Neural cell (in vitro differentiated cells): ENCODE measurements around the gene NOC3L. TPM values are rescaled to one million over a fixed set of nuclear protein-coding genes. Genes with fewer than 3 reads are reported as not detected.

Experiments
- H2AFZ ChIP-seq: fragments of 200-600, 300-800 bp; sonication (generic), shearing (Covaris generic); 2 replicates; pipeline ENCODE4 v1.6.0; 2014; ENCODE audit warnings: low read depth, mild to moderate bottlenecking, antibody characterized with exemption, low read length, moderate library complexity
- H3F3A ChIP-seq: fragments of 200-600 bp; shearing (Covaris generic); 2 replicates; pipeline ENCODE4 v1.6.1; 2016; ENCODE audit warnings: mild to moderate bottlenecking, moderate library complexity, mixed read lengths, antibody characterized with exemption, low read length; ENCODE audit not compliant: insufficient read depth, poor library complexity, severe bottlenecking
- H3K27ac ChIP-seq: fragments of 200-600, 300-800 bp; sonication (generic), shearing (Covaris generic); 2 replicates; pipeline ENCODE4 v1.5.1; 2014; ENCODE audit warnings: mild to moderate bottlenecking, low read length, moderate library complexity
- H3K27me3 ChIP-seq: fragments of 300-800, 200-600 bp; sonication (generic), shearing (Covaris generic); 2 replicates; pipeline ENCODE4 v1.6.0; 2014; ENCODE audit warnings: mild to moderate bottlenecking, low read depth, low read length, moderate library complexity; ENCODE audit not compliant: insufficient read depth
- H3K36me3 ChIP-seq: fragments of 300-800, 200-600 bp; sonication (generic), shearing (Covaris generic); 2 replicates; pipeline ENCODE4 v1.5.1; 2014; ENCODE audit warnings: mild to moderate bottlenecking, antibody characterized with exemption, low read length, moderate library complexity; ENCODE audit not compliant: insufficient read depth
- H3K4me2 ChIP-seq: fragments of 300-800, 200-600 bp; sonication (generic), shearing (Covaris generic); 2 replicates; pipeline ENCODE4 v1.6.0; 2014; ENCODE audit warnings: mild to moderate bottlenecking, low read length
- H3K4me3 ChIP-seq: fragments of 300-800, 200-600 bp; sonication (generic), shearing (Covaris generic); 2 replicates; pipeline ENCODE4 v1.5.1; 2014; ENCODE audit warnings: mild to moderate bottlenecking, low read length, moderate library complexity
- H3K79me2 ChIP-seq: fragments of 200-600 bp; shearing (Covaris generic); replicated peaks from 2 replicates; pipeline ENCODE4 v1.6.0; 2014; ENCODE audit warnings: mild to moderate bottlenecking, low read length, moderate library complexity; ENCODE audit not compliant: insufficient read depth
- H3K9ac ChIP-seq: fragments of 300-800, 200-600 bp; sonication (generic), shearing (Covaris generic); 2 replicates; pipeline ENCODE4 v1.6.1; 2016; ENCODE audit warnings: mild to moderate bottlenecking, low read length, mixed read lengths
- H3K9me2 ChIP-seq: fragments of 200-600 bp; shearing (Covaris generic); 2 replicates; pipeline ENCODE4 v1.6.1; 2016; ENCODE audit warnings: mild to moderate bottlenecking, low read length, mixed read lengths; ENCODE audit not compliant: insufficient read depth
- H3K9me3 ChIP-seq: fragments of 200-600, 300-800 bp; sonication (generic), shearing (Covaris generic); 2 replicates; pipeline ENCODE4 v1.6.1; 2016; ENCODE audit warnings: mild to moderate bottlenecking, mixed run types, low read length, moderate library complexity, mixed read lengths
- H4K20me1 ChIP-seq: fragments of 200-600 bp; shearing (Covaris generic); 2 replicates; pipeline ENCODE4 v1.6.1; 2016; ENCODE audit warnings: mild to moderate bottlenecking, mixed run types; ENCODE audit not compliant: insufficient read depth
- EP300 ChIP-seq: fragments of 450-650 bp; conservative IDR thresholded peaks from 2 replicates; pipeline ENCODE4 v1.6.1; 2014; ENCODE audit warnings: antibody characterized with exemption, mild to moderate bottlenecking, moderate library complexity; ENCODE audit not compliant: poor library complexity, severe bottlenecking
- EZH2 ChIP-seq: fragments of 200-600, 300-800 bp; shearing (Covaris generic), sonication (generic); IDR thresholded peaks from 2 replicates; pipeline ENCODE4 v1.6.1; 2014; ENCODE audit warnings: antibody characterized with exemption, low read length, borderline replicate concordance, mild to moderate bottlenecking; ENCODE audit not compliant: insufficient read depth, poor library complexity, severe bottlenecking
- MXI1 ChIP-seq: fragments of 450-650 bp; conservative IDR thresholded peaks from 2 replicates; pipeline ENCODE4 v1.6.1; 2014; ENCODE audit warnings: antibody characterized with exemption, mild to moderate bottlenecking; ENCODE audit not compliant: poor library complexity, severe bottlenecking
- POLR2AphosphoS5 ChIP-seq: IDR thresholded peaks from 2 replicates; pipeline ENCODE4 v1.6.1; 2012
- RAD21 ChIP-seq: fragments of 450-650 bp; conservative IDR thresholded peaks from 2 replicates; pipeline ENCODE4 v1.6.1; 2014; ENCODE audit warnings: antibody characterized with exemption, mild to moderate bottlenecking, moderate library complexity
- SMC3 ChIP-seq: fragments of 450-650 bp; conservative IDR thresholded peaks from 2 replicates; pipeline ENCODE4 v1.6.1; 2014; ENCODE audit warnings: antibody characterized with exemption, mild to moderate bottlenecking, moderate library complexity; ENCODE audit not compliant: poor library complexity
- TAF1 ChIP-seq: IDR thresholded peaks from 2 replicates; pipeline ENCODE4 v1.6.1; 2012; ENCODE audit warnings: low read depth
- polyA plus RNA-seq: library from polyadenylated mRNA; depleted of rRNA; stranded (reverse); fragments of >200 nt; gene quantifications from 2 replicates; pipeline ENCODE4 v1.2.3, GENCODE V29; 2014
- TF ChIP-seq, protein P1 (sequence below): fragments of 450-650 bp; IDR thresholded peaks from 2 replicates; pipeline ENCODE4 v1.5.1; 2014; ENCODE audit warnings: antibody characterized with exemption, mild to moderate bottlenecking, moderate library complexity; ENCODE audit not compliant: poor library complexity, severe bottlenecking
- TF ChIP-seq, protein P2 (sequence below): IDR thresholded peaks from 2 replicates; pipeline ENCODE4 v1.6.1; 2012; ENCODE audit warnings: borderline replicate concordance

NOC3L gene
- polyA plus RNA-seq, 1 donor from 2014 or later = 8.3 TPM

DNA sequence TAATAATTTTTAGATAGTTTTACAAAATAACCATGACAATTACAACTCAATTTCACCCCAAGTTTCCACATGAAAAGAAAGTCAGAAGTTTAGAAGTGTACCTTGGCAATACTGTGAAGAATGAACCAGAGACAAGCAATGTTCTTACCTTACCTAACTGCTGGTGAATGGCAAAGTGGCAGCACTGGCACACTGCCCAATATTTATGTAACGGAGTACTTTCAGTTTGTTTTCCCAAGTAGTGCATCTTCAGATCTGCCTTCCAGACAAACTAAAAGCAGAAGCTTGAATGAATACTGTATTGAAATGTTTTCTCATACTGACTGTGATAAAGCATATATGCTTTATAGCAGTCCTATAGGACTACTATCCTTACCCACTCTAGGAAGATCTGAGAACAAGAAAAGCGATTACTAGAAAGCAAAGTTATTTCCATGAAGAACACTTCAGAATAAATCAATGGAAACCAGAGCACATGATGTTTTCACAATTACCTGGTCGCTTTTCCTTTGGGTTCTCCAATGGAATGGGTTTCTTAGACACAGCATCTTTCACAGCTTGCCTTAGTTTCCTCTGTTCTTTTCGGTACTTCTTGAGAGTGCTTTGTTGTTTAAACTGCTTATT lies 1.5 kb downstream of the NOC3L start:
- Histone ChIP-seq H3K9me3 (no peaks in the 10 kb centered on the region), H3K9me2 (no peaks in the 10 kb centered on the region), H3K4me2 (peak overlapping the region; percentile 93), H2AFZ (no peak overlapping the region), H3K9ac (peak overlapping the region; percentile 51), H3K79me2 (peaks cover 6% of the 10 kb centered on the region), H3K27ac (no peak overlapping the region), H3K36me3 (no peaks in the 10 kb centered on the region), H3K27me3 (no peaks in the 10 kb centered on the region), H3F3A (no peaks in the 10 kb centered on the region), H3K4me3 (peak overlapping the region; percentile 74), H4K20me1 (no peaks in the 10 kb centered on the region)
- TF ChIP-seq RAD21 (no peak), SMC3 (no peak)

DNA sequence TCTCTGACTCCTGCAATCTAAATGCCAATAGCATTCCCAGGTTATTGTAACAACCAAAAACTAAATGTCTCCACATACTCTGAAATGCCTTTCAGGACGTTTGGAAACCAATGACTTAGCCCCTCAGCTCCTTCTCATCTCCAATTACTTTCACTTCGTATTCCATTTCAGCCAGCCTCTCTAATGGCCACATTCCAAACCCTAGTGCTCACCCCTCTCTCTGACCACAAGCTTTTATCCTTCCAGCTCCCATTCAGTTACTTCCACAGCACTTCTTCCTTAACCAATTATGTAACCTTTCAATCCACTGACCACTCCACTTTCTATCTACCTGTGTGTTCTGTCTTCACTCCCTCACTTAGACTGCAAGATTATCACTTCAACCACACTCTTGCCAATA lies 4.3 kb downstream of the NOC3L start:
- Histone ChIP-seq H2AFZ (no peak overlapping the region), H3K79me2 (peaks cover 6% of the 10 kb centered on the region), H3K4me3 (no peak overlapping the region), H3K27me3 (no peaks in the 10 kb centered on the region), H3K4me2 (no peak overlapping the region), H3K36me3 (no peaks in the 10 kb centered on the region), H3K27ac (no peak overlapping the region), H4K20me1 (no peaks in the 10 kb centered on the region), H3K9ac (no peak overlapping the region), H3K9me3 (no peaks in the 10 kb centered on the region), H3K9me2 (no peaks in the 10 kb centered on the region), H3F3A (no peaks in the 10 kb centered on the region)
- TF ChIP-seq, protein P1, sequence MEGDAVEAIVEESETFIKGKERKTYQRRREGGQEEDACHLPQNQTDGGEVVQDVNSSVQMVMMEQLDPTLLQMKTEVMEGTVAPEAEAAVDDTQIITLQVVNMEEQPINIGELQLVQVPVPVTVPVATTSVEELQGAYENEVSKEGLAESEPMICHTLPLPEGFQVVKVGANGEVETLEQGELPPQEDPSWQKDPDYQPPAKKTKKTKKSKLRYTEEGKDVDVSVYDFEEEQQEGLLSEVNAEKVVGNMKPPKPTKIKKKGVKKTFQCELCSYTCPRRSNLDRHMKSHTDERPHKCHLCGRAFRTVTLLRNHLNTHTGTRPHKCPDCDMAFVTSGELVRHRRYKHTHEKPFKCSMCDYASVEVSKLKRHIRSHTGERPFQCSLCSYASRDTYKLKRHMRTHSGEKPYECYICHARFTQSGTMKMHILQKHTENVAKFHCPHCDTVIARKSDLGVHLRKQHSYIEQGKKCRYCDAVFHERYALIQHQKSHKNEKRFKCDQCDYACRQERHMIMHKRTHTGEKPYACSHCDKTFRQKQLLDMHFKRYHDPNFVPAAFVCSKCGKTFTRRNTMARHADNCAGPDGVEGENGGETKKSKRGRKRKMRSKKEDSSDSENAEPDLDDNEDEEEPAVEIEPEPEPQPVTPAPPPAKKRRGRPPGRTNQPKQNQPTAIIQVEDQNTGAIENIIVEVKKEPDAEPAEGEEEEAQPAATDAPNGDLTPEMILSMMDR = no peak
- no peak for TF ChIP-seq POLR2AphosphoS5
- no peak for TF ChIP-seq RAD21
- TF ChIP-seq EP300 = no peak
- no peak for TF ChIP-seq SMC3
- TF ChIP-seq, protein P2, sequence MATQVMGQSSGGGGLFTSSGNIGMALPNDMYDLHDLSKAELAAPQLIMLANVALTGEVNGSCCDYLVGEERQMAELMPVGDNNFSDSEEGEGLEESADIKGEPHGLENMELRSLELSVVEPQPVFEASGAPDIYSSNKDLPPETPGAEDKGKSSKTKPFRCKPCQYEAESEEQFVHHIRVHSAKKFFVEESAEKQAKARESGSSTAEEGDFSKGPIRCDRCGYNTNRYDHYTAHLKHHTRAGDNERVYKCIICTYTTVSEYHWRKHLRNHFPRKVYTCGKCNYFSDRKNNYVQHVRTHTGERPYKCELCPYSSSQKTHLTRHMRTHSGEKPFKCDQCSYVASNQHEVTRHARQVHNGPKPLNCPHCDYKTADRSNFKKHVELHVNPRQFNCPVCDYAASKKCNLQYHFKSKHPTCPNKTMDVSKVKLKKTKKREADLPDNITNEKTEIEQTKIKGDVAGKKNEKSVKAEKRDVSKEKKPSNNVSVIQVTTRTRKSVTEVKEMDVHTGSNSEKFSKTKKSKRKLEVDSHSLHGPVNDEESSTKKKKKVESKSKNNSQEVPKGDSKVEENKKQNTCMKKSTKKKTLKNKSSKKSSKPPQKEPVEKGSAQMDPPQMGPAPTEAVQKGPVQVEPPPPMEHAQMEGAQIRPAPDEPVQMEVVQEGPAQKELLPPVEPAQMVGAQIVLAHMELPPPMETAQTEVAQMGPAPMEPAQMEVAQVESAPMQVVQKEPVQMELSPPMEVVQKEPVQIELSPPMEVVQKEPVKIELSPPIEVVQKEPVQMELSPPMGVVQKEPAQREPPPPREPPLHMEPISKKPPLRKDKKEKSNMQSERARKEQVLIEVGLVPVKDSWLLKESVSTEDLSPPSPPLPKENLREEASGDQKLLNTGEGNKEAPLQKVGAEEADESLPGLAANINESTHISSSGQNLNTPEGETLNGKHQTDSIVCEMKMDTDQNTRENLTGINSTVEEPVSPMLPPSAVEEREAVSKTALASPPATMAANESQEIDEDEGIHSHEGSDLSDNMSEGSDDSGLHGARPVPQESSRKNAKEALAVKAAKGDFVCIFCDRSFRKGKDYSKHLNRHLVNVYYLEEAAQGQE = no peak
- TF ChIP-seq MXI1 = no peak
- no peak for TF ChIP-seq TAF1
- no peak for TF ChIP-seq EZH2

DNA sequence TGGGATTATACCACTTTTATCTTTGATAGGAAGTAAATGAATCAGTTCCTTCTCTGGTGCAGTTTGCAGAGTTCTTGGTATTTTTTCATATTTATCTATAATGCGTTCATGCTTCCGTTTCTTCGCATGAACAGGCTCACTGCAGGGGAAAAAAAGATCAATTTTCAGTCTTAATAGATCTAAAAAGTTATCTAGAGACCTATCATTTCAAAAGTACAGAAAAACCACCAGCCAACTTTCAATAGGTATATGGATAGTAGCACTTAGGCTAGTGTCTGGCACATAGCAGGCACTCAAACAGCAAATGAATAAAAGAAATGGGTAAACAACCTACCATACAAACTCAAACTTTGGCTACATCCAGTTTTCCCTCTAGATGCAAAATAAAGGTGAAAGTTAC lies 5.5 kb downstream of the NOC3L start:
- Histone ChIP-seq H3K79me2 (peaks cover 6% of the 10 kb centered on the region), H3K4me3 (no peak overlapping the region), H3K9me2 (no peaks in the 10 kb centered on the region), H3K36me3 (no peaks in the 10 kb centered on the region), H4K20me1 (no peaks in the 10 kb centered on the region), H3F3A (no peaks in the 10 kb centered on the region), H3K9me3 (no peaks in the 10 kb centered on the region), H3K9ac (no peak overlapping the region), H3K27ac (no peak overlapping the region), H3K27me3 (no peaks in the 10 kb centered on the region), H2AFZ (no peak overlapping the region), H3K4me2 (no peak overlapping the region)
- TF ChIP-seq EP300 (no peak), TAF1 (no peak), RAD21 (no peak), EZH2 (no peak), POLR2AphosphoS5 (no peak), MXI1 (no peak), SMC3 (no peak)
- TF ChIP-seq, protein P1 = no peak
- TF ChIP-seq, protein P2 = no peak
